Spleen (tissue), 11 donors: Measurements from ENCODE around the gene C1GALT1C1. TPM values are rescaled to one million over a fixed set of nuclear protein-coding genes. Genes with fewer than 3 reads are reported as not detected.

Experiments
- DNase-seq: peaks from one replicate; pipeline ENCODE4 v3.0.0-alpha.2; 2020
- H3K27ac ChIP-seq, 8 donors: fragments of 200-600 bp; sonication (generic) in 7 of 8; 1 replicate in 4 of 8; 2 replicates in 4 of 8; pipeline versions ENCODE4 v1.5.0 to v1.8.0; 2016 to 2021; ENCODE audit warnings: inconsistent platforms in 4 of 8, mild to moderate bottlenecking in 4 of 8, moderate library complexity in 1 of 8
- H3K27me3 ChIP-seq, 7 donors: fragments of 200-600 bp; sonication (generic) in 6 of 7; replicated peaks in 1 of 7; 1 replicate in 4 of 7; 2 replicates in 3 of 7; pipeline versions ENCODE4 v1.5.0 to v1.8.0; 2016 to 2021; ENCODE audit warnings: inconsistent platforms in 3 of 7, mild to moderate bottlenecking in 1 of 7
- H3K36me3 ChIP-seq, 6 donors: fragments of 200-600 bp; sonication (generic) in 5 of 6; 1 replicate in 4 of 6; 2 replicates in 2 of 6; pipeline versions ENCODE4 v1.5.0 to v1.8.0; 2016 to 2021; ENCODE audit warnings: inconsistent platforms in 2 of 6
- H3K4me1 ChIP-seq, 6 donors: fragments of 200-600 bp; sonication (generic) in 5 of 6; 1 replicate in 3 of 6; 2 replicates in 3 of 6; pipeline versions ENCODE4 v1.5.0 to v1.8.0; 2016 to 2021; ENCODE audit warnings: inconsistent platforms in 3 of 6
- H3K4me3 ChIP-seq, 8 donors: fragments of 200-600 bp; sonication (generic) in 7 of 8; 1 replicate in 4 of 8; 2 replicates in 4 of 8; pipeline versions ENCODE4 v1.5.0 to v1.8.0; 2016 to 2021; ENCODE audit warnings: inconsistent platforms in 4 of 8, mild to moderate bottlenecking in 4 of 8, moderate library complexity in 2 of 8
- H3K9me3 ChIP-seq, 8 donors: fragments of 200-600 bp; sonication (generic) in 7 of 8; 1 replicate in 4 of 8; 2 replicates in 4 of 8; pipeline versions ENCODE4 v1.5.0 to v1.8.0; 2016 to 2021; ENCODE audit warnings: inconsistent platforms in 4 of 8
- POLR2A ChIP-seq, 3 donors: fragments of 450-650 bp; IDR thresholded peaks; one replicate each; pipeline ENCODE4 v1.5.1; 2017; ENCODE audit warnings: antibody characterized with exemption in 3 of 3, mild to moderate bottlenecking in 1 of 3
- POLR2AphosphoS5 ChIP-seq, 3 donors: sonication (generic); formaldehyde crosslinking; IDR thresholded peaks; one replicate each; pipeline ENCODE4 v1.5.1; 2017; ENCODE audit warnings: antibody characterized with exemption in 3 of 3
- WGBS, 5 donors: extraction: QIAGEN DNeasy Blood & Tissue Kit in 3 of 5; methylation state at CpG; one replicate each; pipeline versions ENCODE4 v1.1.5 to v1.1.7; 2013 to 2018; 5-methylcytosine and 5-hydroxymethylcytosine counted together
- intact Hi-C: fragments of 100-400 bp; cut with DNase I; formaldehyde crosslinking; loops from one replicate; pipeline ENCODE4 v1.15.0; 2023; ENCODE audit warnings: low total_unique reads
- polyA plus RNA-seq, 3 donors: library from polyadenylated mRNA; stranded (reverse); fragments of 200-250 nt; gene quantifications; one replicate each; pipeline ENCODE4 v1.2.1, GENCODE V29; 2013
- total RNA-seq, 7 donors: library from RNA; depleted of rRNA in 3 of 7; stranded (reverse); fragments of >200 nt in 3 of 7; fragmentation: NEBNext Ultra II Directional in 4 of 7; extraction: Animal tissue kit (Norgen Biotek cat#: 25700) in 4 of 7; gene quantifications; one replicate each; pipeline versions ENCODE4 v1.1.0 to v1.2.1, GENCODE V29; 2016 to 2021
- TF ChIP-seq, protein P1 (sequence below), 11 experiments: fragments of 200-600 bp in 7 of 11; fragments of 450-650 bp in 4 of 11; sonication (generic) in 4 of 11; IDR thresholded peaks in 8 of 11; conservative IDR thresholded peaks in 3 of 11; 1 replicate in 7 of 11; 2 replicates in 4 of 11; pipeline versions ENCODE4 v1.4.0 to v1.8.0; 2016 to 2021; ENCODE audit warnings: antibody characterized with exemption in 11 of 11, inconsistent platforms in 4 of 11, mild to moderate bottlenecking in 1 of 11
- donor health status: healthy with polysubstance abuse.
- donor health status: DM: no; HTN: no; CAD: no; lungs with moderate emphysema.
- donor health status: DM: no; HTN: no; CAD: no.
- donor health status: Bipolar disorder and iron deficiency.
- donor health status: healthy.
- donor health status: DM: no; HTN: no; CAD: no.
- donor health status: DM: yes; HTN: yes; CAD: no.

C1GALT1C1 gene
- total and polyA plus RNA-seq, 10 donors = 7.0 to 29.7 (median 16.4) TPM

DNA sequence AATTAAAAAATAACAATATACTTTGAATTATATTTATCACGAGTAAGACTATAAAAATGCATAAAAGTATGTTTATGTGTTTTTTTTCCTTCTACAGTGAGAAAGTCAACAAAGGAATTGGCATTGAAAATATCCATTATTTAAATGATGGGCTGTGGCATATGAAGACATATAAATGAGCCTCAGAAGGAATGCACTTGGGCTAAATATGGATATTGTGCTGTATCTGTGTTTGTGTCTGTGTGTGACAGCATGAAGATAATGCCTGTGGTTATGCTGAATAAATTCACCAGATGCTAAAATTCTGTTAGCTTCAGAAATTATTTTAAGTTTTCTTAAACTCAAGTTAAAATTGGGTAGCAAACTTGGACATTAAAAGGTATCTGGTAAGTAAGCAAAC lies 17.8 kb downstream of the C1GALT1C1 start:
- intact Hi-C loops = no loop called here
- TF ChIP-seq, protein P1, sequence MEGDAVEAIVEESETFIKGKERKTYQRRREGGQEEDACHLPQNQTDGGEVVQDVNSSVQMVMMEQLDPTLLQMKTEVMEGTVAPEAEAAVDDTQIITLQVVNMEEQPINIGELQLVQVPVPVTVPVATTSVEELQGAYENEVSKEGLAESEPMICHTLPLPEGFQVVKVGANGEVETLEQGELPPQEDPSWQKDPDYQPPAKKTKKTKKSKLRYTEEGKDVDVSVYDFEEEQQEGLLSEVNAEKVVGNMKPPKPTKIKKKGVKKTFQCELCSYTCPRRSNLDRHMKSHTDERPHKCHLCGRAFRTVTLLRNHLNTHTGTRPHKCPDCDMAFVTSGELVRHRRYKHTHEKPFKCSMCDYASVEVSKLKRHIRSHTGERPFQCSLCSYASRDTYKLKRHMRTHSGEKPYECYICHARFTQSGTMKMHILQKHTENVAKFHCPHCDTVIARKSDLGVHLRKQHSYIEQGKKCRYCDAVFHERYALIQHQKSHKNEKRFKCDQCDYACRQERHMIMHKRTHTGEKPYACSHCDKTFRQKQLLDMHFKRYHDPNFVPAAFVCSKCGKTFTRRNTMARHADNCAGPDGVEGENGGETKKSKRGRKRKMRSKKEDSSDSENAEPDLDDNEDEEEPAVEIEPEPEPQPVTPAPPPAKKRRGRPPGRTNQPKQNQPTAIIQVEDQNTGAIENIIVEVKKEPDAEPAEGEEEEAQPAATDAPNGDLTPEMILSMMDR (IDR thresholded peaks at IDR 0.05 in 8 of 11, conservative IDR thresholded peaks at IDR 0.05 in 3 of 11) = no peak
- TF ChIP-seq POLR2A (IDR thresholded peaks at IDR 0.05) = no peak
- no peak for TF ChIP-seq POLR2AphosphoS5 (IDR thresholded peaks at IDR 0.05)
- 80 to 100% (median 94%) methylated on average over 1 of the region's 1 CpG for WGBS, 5 donors
- no peak overlapping the region for H3K27ac ChIP-seq
- no peak for DNase-seq
- no peaks in the 10 kb centered on the region for H3K9me3 ChIP-seq
- H3K4me1 ChIP-seq = no peaks in the 10 kb centered on the region
- peaks cover 0 to 84% (median 4%) of the 10 kb centered on the region in 6 donors for H3K36me3 ChIP-seq
- no peaks in the 10 kb centered on the region for H3K27me3 ChIP-seq
- no peak overlapping the region for H3K4me3 ChIP-seq

DNA sequence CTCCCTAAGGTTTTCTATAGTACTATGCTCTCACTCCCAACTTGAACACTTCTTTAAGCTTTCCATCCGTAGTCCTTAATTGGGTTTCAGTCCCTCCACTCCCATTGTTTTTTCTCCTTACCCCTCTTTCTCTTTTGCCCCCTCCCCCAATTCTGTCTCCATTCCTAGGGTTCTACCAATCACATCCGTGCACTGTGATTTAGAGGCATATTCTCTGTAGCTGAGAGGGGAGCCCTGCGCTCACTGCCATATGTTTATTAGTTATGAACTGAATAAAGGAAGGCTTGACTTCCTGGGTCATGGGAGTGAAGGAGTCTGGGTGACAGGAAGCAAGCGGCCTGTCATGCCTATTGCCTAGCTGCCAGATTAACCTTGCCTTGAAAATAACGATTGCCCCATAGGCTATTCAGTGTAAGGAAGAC lies 25.5 kb downstream of the C1GALT1C1 start:
- Histone ChIP-seq H3K4me3 (peak overlapping the region; percentile 46 to 78 (median 55)), H3K27ac (peak overlapping the region; percentile 69 to 92 (median 87)), H3K4me1 (peaks cover 5 to 17% (median 12%) of the 10 kb centered on the region in 6 donors), H3K9me3 (no peaks in the 10 kb centered on the region), H3K27me3 (no peaks in the 10 kb centered on the region), H3K36me3 (peaks cover 0 to 23% (median 0%) of the 10 kb centered on the region in 6 donors)
- TF ChIP-seq POLR2A (IDR thresholded peaks at IDR 0.05) (no peak), POLR2AphosphoS5 (IDR thresholded peaks at IDR 0.05) (no peak)
- TF ChIP-seq, protein P1 (IDR thresholded peaks at IDR 0.05 in 8 of 11, conservative IDR thresholded peaks at IDR 0.05 in 3 of 11) = no peak
- WGBS, 5 donors = 0 to 28% (median 4%) methylated on average over 5 of the region's 5 CpGs
- intact Hi-C loops = no loop called here
- DNase-seq = no peak

DNA sequence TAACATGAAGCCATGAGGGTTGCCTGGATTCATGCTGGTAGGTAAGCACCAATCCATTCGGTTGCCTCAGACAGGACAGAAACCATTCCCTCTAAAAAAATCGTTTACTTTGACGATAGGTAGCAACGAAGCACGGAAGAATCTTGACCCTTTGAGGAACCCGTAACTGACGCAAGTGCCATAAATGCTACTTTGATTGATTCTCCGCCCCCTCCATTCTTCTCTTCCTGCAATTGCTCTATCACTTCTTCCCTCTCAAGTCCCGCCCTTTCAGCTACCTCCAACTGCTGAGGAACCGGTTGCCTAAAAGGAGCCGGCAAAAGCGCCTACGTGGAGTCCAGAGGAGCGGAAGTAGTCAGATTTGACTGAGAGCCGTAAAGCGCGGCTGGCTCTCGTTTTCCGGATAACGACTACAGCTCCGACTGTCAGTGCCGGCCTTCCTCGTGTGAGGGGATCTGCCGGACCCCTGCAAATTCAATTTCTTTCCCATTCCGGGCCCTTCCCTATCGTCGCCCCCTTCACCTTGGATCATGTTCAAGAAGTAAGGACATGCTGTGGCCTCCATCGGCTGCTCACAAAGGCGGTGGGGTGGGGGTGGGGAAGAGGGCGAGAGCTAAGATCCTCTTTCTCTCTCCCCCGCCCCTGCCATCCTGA lies 26.0 kb downstream of the C1GALT1C1 start, which contains the start of gene MCTS1:
MCTS1 (plus strand) TSS at position 395 of the 654 bp plus-strand sequence; CDS start at position 531, 136 bp downstream.
- Histone ChIP-seq H3K4me1 (peaks cover 5 to 17% (median 12%) of the 10 kb centered on the region in 6 donors), H3K4me3 (peak within 1 kb of the TSS; percentile 46 to 78 (median 55)), H3K9me3 (no peaks in the 10 kb centered on the region), H3K27me3 (no peaks in the 10 kb centered on the region), H3K36me3 (peaks cover 0 to 18% (median 0%) of the 10 kb centered on the region in 6 donors), H3K27ac (peak within 1 kb of the TSS; percentile 69 to 92 (median 87))
- intact Hi-C loops = no loop called here
- TF ChIP-seq, protein P1 (IDR thresholded peaks at IDR 0.05 in 8 of 11, conservative IDR thresholded peaks at IDR 0.05 in 3 of 11) = no peak
- TF ChIP-seq POLR2A (IDR thresholded peaks at IDR 0.05) (no peak), POLR2AphosphoS5 (IDR thresholded peaks at IDR 0.05) (peak; percentile 36 to 75 (median 74))
- DNase-seq = peak; percentile 92
- WGBS, 5 donors = 0 to 47% (median 1%) methylated on average over 19 to 31 of the region's 31 CpGs

DNA sequence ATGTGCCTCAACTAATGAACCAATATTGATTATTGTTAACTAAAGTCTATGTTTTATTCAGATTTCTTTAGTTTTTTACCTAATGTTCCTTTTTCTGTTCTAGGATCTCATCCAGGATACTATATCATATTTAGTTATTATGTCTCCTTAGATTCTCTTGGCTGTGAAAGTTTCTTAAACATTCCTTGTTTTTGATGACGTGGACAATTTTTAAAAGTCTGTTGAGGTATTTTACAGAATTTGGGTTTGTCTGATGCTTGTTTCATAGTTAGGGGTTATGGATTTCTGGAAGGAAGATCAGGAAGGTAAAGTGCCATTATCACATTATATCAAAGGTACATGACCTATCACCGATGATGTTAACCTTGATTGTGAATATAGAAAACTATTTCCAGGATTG lies 44.2 kb downstream of the C1GALT1C1 start:
- Histone ChIP-seq H3K36me3 (no peaks in the 10 kb centered on the region), H3K27me3 (no peaks in the 10 kb centered on the region), H3K9me3 (no peaks in the 10 kb centered on the region), H3K27ac (no peak overlapping the region), H3K4me1 (no peaks in the 10 kb centered on the region), H3K4me3 (no peak overlapping the region)
- 76 to 100% (median 88%) methylated on average over 2 of the region's 2 CpGs for WGBS, 5 donors
- TF ChIP-seq POLR2A (IDR thresholded peaks at IDR 0.05) = no peak
- TF ChIP-seq, protein P1 (IDR thresholded peaks at IDR 0.05 in 8 of 11, conservative IDR thresholded peaks at IDR 0.05 in 3 of 11) = no peak
- no peak for TF ChIP-seq POLR2AphosphoS5 (IDR thresholded peaks at IDR 0.05)
- no peak for DNase-seq
- intact Hi-C loops = no loop called here
